Fibroblast of mammary gland (primary cell): ENCODE results near the gene FRY.
A peak's percentile ranks its signal among the peaks of the same experiment; 100 is the strongest.

Experiments
- DNase-seq: peaks from one replicate; pipeline ENCODE4 v3.0.0-alpha.2; 2010; ENCODE audit warnings: low read depth
- H3K4me3 ChIP-seq: 2 replicates; pipeline ENCODE4 v1.5.1; 2011; ENCODE audit warnings: low read depth, mild to moderate bottlenecking, low read length, moderate library complexity; ENCODE audit not compliant: control insufficient read depth
- TF ChIP-seq, protein P1 (sequence below): conservative IDR thresholded peaks from 2 replicates; pipeline ENCODE4 v1.5.1; 2011; ENCODE audit warnings: low read depth, low read length, inconsistent platforms; ENCODE audit not compliant: control insufficient read depth, insufficient read depth

Gene FRY

DNA sequence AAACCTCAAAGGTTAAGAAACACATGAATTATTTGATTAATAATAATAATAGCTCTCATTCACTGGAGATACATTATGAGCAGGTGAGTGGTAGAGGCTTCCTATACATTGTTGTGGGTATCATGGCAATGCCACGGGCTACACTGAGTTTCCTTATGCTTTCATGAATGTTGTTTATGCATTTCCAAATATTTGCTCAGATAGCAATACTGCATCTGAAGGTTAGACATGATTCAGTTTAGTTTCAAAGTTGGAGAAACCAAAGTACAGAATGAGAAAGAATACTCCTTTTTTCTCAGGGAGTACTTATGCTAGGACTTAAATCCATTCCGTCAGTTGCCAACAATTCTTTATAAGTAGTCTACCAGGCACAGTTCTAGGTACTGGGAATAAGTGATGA, 108.5 kb downstream of the FRY start:
- H3K4me3 ChIP-seq: no peak overlapping the region
- DNase-seq: no peak
- TF ChIP-seq, protein P1, sequence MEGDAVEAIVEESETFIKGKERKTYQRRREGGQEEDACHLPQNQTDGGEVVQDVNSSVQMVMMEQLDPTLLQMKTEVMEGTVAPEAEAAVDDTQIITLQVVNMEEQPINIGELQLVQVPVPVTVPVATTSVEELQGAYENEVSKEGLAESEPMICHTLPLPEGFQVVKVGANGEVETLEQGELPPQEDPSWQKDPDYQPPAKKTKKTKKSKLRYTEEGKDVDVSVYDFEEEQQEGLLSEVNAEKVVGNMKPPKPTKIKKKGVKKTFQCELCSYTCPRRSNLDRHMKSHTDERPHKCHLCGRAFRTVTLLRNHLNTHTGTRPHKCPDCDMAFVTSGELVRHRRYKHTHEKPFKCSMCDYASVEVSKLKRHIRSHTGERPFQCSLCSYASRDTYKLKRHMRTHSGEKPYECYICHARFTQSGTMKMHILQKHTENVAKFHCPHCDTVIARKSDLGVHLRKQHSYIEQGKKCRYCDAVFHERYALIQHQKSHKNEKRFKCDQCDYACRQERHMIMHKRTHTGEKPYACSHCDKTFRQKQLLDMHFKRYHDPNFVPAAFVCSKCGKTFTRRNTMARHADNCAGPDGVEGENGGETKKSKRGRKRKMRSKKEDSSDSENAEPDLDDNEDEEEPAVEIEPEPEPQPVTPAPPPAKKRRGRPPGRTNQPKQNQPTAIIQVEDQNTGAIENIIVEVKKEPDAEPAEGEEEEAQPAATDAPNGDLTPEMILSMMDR: no peak

DNA sequence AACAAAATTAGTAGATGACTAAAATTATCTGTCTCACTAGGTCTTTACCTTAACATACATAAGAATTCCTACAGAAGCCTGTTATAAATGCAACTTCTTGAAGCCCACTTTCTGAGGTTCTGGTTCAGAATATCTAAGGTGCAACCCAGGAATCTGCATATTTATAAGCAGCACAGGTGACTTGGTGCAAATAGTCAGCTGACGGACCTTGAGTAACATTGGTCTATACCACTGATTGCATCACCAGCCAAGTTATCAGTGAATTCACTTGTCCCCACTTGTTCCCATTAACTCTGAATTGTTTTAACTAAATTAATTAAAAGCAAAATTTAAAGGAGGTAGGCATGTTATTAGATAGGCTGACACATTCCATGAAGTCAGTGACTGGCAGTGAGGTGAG, 109.9 kb downstream of the FRY start:
- TF ChIP-seq, protein P1: no peak
- H3K4me3 ChIP-seq: no peak overlapping the region

DNA sequence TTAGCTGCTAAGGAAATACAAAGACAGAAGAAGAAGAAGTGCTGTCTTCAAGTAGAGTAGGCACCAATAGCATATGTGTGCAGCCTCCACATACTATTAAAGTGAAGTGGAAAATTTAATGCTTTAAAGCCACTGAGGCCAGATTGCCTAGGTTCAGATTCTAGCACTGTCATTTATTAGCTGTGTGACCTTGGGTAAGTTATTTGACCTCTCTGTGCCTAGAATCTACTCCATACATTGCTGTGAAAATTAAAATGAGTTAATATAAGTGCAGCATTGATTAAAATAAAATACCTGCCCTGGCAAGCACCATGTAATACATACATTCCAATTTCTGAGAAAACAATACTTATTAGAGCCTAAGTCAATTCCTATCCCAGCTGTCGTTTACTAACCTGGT, 110.5 kb downstream of the FRY start:
- TF ChIP-seq, protein P1: no peak
- DNase-seq: no peak
- no peak overlapping the region for H3K4me3 ChIP-seq

More for the DNA sequence above, 109.9 kb downstream of the FRY start:
- DNase-seq: no peak

DNA sequence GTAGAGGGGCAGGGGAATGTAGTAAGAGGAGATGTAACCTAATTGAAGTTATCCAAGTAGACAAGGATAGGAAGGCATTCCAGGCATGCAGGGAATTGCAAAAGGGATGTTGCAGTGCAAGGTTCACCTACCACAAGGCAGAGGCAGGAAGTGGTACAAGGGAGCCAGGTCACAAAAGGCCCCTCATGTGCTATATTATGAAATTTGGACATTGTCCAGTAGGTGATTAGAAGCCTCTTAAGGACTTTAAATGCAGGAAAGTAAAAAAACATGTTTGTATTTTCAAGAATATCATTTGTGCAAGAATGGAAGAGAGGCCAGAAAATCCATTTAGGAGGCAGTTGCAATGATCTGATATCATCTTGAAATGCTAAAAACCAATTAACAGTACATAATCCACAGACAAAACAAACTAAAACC, 111.4 kb downstream of the FRY start:
- H3K4me3 ChIP-seq: no peak overlapping the region
- DNase-seq: peak; percentile 38
- TF ChIP-seq, protein P1: no peak

DNA sequence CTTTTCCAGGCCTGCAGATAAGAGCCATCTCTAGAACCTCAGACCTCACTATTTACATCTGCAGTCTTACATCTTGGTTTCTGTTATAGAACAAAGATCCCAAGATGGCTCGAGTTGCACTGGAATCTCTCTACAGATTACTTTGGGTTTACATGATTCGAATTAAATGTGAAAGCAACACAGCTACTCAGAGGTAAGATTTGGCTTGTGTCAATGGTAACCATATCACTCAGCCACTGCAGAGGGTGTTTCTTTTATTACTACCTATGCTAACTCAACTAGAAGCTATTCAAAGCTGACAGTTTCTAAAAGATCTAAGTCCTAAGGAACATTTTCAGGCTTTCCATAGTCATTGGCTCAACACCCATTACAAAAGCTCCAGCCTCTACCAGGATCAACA, 115.6 kb downstream of the FRY start:
- no peak for DNase-seq
- H3K4me3 ChIP-seq: no peak overlapping the region
- TF ChIP-seq, protein P1: no peak

DNA sequence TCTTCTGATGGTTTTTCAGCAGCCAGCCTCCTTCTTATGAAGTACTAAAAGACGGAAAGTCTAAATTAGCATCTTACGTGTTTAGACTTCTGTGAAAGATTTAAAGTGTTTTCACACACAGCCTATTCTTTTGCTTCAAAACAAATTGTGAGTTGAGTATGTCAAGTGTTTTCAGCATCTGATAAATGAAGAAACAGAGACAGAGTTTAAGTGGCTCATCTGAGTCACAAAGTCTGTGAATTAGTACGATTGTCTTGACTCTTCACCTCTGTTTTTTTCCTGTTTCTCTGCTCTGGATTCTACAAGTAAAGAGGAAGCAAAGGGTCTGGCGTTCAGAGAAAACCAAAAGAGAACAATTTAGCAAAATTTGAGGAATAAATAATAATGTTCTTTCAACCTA, 116.4 kb downstream of the FRY start:
- DNase-seq: no peak
- TF ChIP-seq, protein P1: no peak
- no peak overlapping the region for H3K4me3 ChIP-seq

DNA sequence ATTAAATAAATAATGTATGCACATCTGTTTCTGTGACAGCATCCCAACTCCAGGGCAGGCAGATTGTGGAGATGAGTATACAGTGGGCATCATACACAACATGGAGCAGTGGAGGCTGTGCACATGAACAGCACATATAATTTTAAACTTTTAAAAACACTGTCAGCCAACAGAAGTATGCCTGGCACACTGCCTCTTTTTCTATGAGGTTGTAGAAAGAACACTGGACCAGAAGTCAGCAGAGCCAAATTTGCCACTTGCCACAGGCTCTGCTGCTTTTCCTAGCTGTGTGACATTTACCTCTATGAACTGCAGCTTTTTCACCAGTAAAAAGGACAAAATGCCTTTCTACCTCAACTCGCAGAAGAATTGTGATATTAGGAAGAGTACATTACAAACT, 118.7 kb downstream of the FRY start:
- peak; percentile 33 for DNase-seq
- TF ChIP-seq, protein P1: no peak
- no peak overlapping the region for H3K4me3 ChIP-seq
